Vagina (tissue), 2 donors: ENCODE measurements around the gene CAMP.
"Not testable (repeated sequence)": the region's sequence is repeated elsewhere in the genome, so short reads cannot be mapped to it uniquely, and the experiment has no call there.

Source experiments
- CTCF ChIP-seq, 3 experiments: fragments of 450-650 bp in 2 of 3; fragments of 200-600 bp in 1 of 3; sonication (generic) in 1 of 3; IDR thresholded peaks; one replicate each; pipeline ENCODE4 v1.5.1; 2017 to 2019; ENCODE audit warnings: antibody characterized with exemption in 3 of 3, mild to moderate bottlenecking in 2 of 3, moderate library complexity in 2 of 3
- POLR2A ChIP-seq, 2 donors: fragments of 450-650 bp; IDR thresholded peaks; one replicate each; pipeline ENCODE4 v1.6.1; 2017; ENCODE audit warnings: antibody characterized with exemption in 2 of 2, mild to moderate bottlenecking in 2 of 2, moderate library complexity in 2 of 2
- POLR2AphosphoS5 ChIP-seq, 2 donors: sonication (generic); formaldehyde crosslinking; IDR thresholded peaks; one replicate each; pipeline ENCODE4 v1.9.0; 2017; ENCODE audit warnings: antibody characterized with exemption in 2 of 2, mild to moderate bottlenecking in 2 of 2, low read depth in 1 of 2; ENCODE audit not compliant: insufficient read depth in 1 of 2

GRCh38 chr3:48271223-48271622, 47.9 kb downstream of the CAMP start:
- not testable (repeated sequence) for TF ChIP-seq POLR2AphosphoS5 (IDR thresholded peaks at IDR 0.05; ENCODE audit: insufficient read depth in 1 of 2, low read depth in 1 of 2); CTCF (IDR thresholded peaks at IDR 0.05); POLR2A (IDR thresholded peaks at IDR 0.05)
